Endometrium (tissue), 2 donors: Measurements from ENCODE around the gene UTS2R.
"Not testable (repeated sequence)": the region's sequence is repeated elsewhere in the genome, so short reads cannot be mapped to it uniquely, and the experiment has no call there.

Experiments used
- FAIRE-seq: peaks from 2 replicates; lab custom pipeline; 2012; peaks lifted over from hg19 to GRCh38; lab: Jason Lieb, UNC
- donor health status: control.
- donor health status: control.

The UTS2R gene

DNA sequence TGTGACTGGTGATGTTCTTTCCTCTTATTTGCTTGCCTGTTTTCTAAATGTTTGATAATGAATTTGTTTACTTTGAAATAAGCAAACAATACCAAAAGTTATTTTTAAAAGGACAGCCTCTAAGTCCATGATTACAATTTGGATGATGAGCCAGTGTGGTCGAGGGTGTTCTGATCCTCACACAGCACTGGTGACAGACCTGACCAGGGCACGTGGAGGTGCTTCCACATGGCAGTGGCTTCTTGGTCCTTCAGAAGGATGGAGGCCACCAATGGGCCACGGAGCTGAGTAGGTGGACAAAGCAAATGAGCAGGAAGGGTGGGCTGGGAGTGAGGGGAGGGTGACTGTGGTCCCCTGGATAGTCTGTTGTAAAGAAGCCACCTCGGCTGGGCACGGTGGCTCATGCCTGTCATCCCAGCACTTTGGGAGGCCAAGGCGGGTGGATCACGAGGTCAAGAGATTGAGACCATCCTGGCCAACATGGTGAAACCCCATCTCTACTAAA, 16.7 kb upstream of the UTS2R start:
- FAIRE-seq = no peak

DNA sequence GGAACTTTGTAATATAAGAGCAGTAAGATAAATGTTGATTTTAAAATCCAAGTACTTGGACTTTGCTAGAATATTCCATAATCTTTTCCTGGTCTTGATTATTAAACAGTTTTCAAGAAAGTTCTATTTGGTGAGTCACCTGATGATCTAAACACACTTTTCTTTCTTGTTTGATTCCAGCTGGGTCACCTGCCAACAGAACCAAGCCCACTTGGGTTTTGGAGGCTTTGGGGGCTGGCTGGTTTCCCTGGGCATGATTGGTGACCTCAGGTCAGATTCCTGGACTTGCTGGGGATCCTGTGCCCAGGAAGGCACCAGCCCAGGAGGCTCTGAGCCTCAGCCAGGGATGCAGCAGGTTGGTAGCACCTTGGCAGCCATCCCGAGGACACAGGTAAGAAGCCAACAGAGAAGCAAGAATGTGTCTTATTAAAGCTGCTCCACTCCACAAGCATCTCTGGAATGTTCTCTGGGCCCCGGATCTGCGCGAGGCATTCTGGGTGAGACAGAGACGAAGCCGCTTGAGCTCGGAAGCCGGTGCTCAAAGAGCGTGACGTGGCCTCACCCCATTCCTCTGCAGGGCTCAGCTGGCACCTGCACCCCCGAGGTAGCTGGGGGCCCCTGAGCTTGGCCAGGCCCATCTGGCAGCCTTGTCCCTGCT, 15.7 kb upstream of the UTS2R start:
- FAIRE-seq = no peak

DNA sequence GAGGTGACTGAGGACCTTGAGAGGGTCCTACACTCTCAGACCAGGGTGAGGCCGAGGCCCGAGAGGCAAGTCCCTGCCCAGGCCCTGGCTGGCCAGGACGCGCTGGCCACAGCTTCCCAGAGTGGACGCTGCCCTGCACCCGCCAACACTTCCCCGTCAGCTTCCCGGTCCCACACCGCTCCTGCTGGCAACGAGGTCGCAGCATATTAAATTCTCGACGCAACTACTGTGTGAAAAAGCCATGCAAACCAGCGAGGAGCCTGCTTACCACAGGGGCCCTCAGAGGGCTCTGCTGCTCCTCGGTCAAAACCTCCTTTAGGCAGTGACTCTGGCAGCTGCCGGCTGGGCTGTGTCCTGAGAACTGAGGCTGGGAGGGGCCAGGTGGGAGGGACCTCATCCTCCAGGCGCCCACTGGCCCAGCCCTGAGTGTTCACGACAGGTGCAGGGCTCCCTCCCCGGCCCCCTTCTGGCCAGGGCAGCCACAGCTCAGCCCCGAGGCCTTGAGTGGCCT, 14.7 kb upstream of the UTS2R start:
- FAIRE-seq = no peak

DNA sequence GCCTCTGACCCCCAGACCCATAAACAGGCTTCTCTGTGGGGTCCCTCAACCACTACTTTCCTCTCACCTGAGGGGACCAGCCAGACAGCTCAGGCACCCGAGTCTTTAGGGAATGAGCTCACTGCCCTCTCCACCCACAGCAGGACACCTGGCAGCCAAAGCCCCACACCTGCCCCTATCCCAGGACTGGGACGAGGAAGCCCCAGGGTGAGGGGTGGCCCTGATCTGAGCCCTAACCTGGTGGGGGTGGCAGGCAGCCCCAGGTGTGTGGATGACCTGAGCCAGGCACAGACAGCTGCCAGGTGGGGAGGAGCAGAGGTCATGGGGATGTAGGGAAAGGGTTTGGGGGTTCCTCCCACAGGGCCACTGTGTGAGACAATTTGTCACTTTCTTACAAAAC, 14.2 kb upstream of the UTS2R start:
- no peak for FAIRE-seq

DNA sequence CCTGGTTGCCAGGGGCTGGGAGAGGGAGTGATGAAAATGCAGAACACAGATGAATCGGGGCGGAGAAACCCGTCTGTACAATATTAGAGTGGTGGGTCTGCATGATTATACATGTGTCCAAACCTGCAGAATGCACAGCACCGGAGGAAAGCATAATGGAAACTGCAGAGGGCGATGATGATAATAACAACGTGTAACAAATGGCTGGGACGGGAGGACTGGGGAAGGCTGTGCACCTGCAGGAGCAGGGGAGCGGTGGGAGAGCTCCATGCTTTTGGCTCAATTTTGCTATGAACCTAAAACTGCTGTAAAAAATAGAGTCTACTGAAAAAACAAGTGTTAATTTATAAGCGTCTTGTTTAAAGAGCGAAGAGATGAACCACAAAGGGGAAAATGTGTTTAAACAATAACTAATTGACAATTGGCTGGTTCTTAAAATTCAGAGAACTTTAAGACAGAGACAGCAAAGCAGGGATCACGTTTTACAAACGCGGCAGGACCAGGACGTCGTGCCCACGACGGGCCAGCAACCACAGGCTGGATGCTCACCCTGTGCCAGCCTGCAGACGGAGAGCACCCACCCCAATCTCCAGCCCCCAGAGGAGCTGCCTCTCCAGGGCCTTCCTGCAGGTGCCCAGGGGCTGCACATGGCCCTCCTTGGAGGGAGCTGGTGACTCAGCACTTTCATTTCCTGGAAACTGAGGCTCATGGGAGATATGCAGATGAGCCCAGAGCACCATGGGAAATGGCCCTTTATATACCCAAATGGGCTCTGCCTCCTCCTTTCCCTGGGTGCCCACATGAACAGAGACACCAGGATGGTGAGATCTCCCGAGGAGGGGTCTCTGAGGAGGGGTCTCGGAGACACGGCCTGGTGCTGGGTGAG, 12.9 kb upstream of the UTS2R start, which contains the start of gene TEX19:
Gene TEX19 (plus strand): TSS at position 783 of the 886 bp plus-strand sequence. CDS start 2,904 bp downstream, outside the sequence.
- no peak for FAIRE-seq

DNA sequence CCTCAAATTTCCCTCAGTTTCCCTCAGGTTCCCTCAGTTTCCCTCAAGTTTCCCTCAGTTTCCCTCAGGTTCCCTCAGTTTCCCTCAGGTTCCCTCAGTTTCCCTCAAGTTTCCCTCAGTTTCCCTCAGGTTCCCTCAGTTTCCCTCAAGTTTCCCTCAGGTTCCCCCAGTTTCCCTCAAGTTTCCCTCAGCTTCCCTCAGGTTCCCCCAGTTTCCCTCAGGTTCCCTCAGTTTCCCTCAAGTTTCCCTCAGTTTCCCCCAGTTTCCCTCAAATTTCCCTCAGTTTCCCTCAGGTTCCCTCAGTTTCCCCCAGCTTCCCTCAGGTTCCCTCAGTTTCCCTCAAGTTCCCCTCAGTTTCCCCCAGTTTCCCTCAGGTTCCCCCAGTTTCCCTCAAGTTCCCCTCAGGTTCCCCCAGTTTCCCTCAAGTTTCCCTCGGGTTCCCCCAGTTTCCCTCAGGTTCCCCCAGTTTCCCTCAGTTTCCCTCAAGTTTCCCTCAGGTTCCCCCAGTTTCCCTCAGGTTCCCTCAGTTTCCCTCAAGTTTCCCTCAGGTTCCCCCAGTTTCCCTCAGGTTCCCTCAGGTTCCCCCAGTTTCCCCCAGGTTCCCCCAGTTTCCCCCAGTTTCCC, 12.0 kb upstream of the UTS2R start:
- FAIRE-seq = not testable (repeated sequence)

DNA sequence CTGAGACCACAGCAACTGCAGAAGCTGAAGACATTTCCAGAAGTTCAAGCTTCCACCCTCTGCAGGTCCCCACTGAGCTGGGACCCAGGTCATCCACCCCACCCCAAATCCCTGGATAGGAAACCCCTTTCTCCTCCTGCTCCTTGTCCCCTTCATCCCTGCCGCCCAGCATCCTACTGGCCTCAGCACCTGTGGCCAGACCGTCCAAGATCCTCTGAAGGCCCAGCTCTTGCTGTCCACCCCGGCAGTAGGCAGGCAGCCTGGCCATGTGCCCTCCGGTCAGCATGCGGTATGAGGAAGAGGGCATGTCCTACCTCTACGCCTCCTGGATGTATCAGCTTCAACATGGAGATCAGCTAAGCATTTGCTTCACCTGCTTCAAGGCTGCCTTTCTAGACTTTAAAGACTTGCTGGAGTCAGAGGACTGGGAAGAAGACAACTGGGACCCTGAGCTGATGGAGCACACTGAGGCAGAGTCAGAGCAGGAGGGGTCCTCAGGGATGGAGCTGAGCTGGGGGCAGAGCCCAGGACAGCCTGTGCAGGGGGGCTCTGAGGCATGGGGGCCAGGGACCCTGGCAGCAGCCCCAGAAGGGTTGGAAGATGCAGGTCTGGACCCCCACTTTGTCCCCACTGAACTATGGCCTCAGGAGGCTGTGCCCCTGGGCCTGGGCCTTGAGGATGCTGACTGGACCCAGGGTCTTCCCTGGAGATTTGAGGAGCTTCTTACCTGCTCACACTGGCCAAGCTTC, 9.5 kb upstream of the UTS2R start:
- no peak for FAIRE-seq

DNA sequence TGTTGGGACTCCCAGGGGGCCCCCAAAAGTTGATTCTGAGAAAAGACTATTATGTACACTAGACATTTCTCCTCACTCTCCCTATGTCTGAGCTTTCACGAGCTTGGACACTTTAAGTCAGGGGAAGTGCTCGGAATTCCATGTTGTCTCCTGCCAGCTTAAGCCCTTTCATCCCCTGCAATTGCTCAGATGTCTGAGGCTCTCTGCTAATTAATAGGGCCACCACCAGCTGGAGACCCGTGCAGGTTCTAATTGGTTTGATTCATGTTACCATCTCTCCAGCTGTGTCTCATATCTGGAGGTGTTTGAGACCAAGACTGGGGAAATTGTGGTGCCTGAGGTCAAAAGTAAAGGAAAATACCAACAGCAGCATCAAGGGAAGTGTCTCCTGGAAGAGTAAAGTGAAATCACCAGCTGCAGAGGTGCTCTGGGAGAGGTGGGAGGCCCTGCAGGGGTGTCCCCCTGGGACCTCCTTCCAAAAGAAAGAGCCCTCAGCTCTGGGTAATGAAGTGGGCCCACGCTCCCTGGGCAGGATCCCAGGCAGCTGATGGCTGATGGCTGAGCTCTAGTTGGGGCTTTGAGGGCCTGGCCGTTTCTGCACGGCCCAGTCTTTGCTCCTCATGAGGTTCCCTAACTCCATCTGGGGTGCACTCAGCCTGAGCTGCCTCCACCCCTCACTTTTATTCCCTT, 5.8 kb upstream of the UTS2R start:
- no peak for FAIRE-seq

DNA sequence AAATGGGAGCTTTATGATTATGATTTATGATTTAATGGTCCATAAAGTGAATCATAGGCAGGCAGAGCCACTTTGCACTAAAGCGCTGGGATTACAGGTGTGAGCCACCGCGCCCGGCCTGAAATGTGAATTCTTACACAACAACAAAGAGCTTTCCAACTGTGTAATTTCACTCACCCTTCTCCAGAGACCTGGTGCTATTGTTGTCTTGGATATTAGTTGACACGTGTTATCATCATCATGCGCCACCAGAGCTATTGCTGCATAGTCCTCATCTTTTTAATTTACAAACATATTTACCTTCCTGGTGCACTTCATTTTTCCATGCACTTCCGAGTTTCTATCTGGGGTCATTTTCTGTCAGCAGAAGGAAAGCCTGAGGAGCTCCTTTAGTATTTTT, 4.8 kb upstream of the UTS2R start:
- no peak for FAIRE-seq

DNA sequence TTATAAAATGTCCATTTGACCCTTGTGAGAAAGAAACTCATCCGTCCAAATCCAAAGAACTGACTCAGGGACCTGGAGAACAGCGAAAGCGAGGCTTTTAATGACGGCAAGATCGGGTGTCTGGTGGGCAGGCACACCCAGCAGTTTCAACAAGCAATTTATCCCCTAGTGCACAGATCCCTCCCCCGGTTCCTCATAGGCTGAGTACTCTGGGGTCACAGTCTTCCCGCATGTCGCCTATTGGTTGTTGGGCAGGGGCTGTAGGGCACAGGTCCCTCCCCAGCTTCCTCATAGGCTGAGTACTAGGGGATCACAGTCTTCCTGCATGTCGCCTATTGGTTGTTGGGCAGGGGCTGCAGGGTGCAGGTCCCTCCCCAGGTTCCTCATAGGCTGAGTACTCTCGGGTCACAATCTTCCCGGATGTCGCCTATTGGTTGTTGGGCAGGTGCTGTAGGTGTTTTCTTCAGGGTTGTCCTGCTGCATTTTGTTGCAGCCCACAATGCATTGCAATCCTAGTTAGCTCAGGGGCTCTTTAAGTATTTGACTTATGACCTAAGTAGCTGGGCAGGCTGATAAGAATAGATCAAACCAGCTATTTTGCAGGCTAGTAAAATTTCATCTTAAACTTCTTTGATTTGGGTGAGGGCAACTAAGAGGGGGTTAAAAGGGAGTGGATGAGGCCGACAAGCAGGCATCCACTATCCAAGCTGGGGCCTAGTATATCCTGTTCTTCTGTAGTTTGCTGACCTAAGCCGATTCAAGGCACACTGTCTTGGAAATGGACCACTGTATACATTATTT, 3.6 kb upstream of the UTS2R start:
- FAIRE-seq = no peak

DNA sequence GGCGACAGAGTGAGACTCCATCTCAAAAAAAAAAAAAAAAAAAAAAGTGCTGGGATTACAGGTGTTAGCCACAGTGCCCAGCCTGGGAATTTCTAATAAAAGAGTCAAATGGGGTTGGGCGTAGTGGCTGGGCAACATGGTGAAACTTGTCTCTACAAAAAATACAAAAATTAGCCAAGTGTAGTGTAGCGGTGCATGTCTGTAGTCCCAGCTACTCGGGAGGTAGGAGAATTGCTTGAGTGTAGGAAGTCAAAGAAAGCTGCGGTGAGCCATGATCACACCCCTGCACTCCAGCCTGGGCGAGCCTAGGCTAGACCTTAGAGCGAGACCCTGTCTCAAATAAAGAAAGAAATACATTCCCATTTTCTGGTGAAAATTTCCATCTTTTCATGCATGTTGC, 2.4 kb upstream of the UTS2R start:
- FAIRE-seq = no peak

DNA sequence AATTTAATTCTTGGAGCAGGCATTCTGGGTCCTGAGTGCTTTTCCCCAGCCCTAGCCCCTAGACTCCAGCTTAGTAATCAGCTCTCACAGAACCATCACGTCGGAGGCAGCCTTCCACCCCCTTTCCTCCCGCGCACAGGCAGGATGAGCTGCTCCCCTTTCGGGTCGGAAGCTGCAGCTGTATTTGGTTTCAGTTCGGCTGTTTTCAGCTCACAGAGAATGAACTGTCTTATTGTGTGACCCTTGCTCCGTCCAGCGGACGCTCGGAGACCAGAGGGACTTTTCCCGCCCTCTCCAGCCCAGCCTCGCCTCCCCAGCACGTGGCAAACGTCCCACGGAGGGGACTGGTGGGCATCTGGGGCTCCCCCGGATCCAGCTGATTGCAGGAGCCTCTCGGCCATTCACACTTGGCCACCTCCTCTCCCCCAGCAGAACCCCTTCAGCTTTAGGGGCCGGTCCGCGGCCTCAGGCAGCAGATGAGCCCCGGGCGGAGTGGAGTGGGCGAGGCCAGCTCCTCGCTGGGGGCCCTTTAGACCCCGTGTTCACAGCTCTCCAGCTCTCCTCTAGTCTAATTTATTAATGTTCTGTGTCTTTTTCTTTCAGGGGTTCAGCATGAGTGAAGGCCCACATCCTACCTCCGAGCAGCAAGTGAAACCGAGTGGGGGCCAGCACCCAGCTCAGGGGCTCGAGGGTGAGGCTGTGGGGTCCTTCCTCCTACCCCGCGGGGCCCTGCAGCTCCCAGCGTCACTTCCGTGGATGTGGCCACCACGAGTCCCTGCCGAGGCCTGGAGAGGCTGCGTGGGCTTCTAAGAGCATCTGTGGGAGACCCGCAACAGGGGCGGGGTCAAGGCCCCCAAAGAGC, 863 bp upstream of the UTS2R start:
- FAIRE-seq = no peak

DNA sequence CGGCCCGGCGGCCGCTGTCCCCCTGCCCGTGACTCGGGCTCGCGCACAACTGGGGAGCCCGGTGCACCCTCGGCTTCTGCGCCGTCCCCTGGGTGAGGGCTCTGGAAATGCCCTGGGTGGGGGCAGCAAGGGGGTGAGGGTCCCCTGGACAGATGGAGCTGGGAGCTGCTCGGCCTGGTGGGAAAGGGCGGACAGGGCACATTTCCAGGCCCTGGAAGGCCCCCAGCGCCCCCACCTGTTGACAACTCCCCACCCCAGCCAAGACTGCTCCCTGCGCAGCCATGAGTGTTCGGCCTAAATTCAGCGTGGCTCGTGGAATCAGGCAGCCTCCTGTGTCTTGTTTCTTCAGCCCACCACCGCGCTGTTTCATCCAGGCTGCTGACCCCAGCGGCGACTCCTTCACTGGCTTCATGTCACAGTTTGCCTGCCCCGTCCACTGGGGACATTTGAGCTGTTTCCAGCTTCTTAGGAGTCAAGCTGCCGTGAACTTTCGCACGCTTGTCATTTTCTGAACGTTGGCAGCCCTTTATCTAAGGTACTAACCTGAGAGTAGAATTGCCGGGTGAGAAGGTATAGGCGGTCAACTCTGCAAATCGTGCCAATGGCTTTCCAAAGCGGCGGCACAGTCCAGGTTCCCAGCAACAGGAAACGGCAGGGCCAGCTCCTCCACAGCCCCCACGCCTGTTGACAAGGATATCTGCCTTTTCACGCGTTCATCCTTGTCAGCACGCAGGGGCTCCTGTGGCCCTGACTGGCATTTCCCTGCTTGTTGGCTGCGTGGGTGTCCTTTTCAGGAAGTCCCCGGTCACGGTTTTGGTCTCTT, 895 bp downstream of the UTS2R start:
- no peak for FAIRE-seq

DNA sequence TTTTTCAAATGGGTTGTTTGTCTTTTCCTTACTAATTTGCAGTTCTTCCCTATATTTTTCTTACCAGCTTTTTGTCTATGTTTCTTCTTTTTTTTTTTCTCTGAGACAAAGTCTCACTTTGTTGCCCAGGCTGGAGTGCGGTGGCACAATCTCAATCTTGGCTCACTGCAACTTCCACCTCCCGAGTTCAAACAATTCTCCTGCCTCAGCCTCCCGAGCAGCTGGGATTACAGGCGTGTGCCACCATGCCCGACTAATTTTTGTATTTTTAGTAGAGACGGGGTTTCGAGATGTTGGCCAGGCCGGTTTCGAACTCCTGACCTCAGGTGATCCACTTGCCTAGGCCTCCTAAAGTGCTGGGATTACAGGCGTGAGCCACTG, 1.5 kb downstream of the UTS2R start:
- not testable (repeated sequence) for FAIRE-seq

DNA sequence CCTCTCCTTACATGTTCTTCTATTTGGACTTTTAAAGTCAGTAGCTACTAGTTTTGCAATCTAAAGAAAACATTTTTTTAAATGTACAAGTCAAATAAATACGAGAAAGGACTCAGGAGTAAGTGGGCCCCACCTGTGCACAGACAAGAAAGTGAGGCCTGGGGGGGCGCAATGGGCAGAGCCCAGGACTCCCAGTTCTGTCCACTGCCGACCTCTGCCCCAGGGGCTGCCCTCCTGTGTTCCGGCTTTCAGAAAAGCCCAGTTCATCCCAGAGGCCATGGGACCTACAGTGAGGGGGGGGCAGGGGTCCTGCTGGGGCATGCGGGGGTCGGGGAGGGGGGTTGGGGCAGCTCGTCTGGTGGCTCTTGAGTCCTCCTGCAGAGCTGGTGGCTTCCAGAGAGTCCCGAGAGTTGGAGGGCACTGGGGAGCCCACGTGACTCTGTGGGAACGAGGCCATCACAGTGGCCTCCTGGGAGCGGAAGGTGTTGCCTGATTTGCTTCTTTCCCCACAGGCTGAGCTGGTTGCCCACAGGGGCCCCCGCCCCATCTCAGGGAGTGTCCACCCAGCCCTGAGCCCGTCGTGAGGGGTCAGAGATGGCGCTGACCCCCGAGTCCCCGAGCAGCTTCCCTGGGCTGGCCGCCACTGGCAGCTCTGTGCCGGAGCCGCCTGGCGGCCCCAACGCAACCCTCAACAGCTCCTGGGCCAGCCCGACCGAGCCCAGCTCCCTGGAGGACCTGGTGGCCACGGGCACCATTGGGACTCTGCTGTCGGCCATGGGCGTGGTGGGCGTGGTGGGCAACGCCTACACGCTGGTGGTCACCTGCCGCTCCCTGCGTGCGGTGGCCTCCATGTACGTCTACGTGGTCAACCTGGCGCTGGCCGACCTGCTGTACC, 2.4 kb downstream of the UTS2R start:
- no peak for FAIRE-seq

DNA sequence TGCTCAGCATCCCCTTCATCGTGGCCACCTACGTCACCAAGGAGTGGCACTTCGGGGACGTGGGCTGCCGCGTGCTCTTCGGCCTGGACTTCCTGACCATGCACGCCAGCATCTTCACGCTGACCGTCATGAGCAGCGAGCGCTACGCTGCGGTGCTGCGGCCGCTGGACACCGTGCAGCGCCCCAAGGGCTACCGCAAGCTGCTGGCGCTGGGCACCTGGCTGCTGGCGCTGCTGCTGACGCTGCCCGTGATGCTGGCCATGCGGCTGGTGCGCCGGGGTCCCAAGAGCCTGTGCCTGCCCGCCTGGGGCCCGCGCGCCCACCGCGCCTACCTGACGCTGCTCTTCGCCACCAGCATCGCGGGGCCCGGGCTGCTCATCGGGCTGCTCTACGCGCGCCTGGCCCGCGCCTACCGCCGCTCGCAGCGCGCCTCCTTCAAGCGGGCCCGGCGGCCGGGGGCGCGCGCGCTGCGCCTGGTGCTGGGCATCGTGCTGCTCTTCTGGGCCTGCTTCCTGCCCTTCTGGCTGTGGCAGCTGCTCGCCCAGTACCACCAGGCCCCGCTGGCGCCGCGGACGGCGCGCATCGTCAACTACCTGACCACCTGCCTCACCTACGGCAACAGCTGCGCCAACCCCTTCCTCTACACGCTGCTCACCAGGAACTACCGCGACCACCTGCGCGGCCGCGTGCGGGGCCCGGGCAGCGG, 3.2 kb downstream of the UTS2R start:
- FAIRE-seq = no peak
